GM10266 (cell line): ENCODE measurements around the gene EFEMP1.

Experiments used
- DNase-seq: peaks from one replicate; pipeline ENCODE4 v3.0.0; 2012; ENCODE audit errors: extremely low spot score
- TF ChIP-seq, protein P1 (sequence below): IDR thresholded peaks from 2 replicates; pipeline ENCODE4 v1.5.1; 2012; ENCODE audit warnings: mild to moderate bottlenecking, low read depth; ENCODE audit not compliant: control insufficient read depth, insufficient read depth; ENCODE audit errors: missing control alignments

The EFEMP1 gene

DNA sequence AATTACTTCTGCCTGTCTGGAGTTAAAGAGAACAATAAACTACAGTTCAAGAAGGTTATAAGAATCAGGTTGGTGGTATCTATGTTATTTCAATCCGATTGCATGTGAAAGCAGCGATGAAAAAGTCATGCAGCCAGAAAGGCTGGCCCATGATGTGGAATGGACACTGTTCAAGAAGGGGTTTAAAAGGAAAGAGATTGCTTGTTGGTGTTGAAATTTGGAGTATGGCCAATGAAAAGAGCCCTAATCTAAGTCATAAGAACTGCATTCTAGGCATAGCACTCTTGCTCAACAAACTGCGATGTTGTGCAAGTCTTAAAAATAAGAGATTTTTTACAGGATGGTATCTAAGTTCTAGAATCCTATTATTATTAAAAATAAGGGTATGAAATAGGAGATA lies 61.3 kb downstream of the EFEMP1 start:
- no peak for DNase-seq
- TF ChIP-seq, protein P1, sequence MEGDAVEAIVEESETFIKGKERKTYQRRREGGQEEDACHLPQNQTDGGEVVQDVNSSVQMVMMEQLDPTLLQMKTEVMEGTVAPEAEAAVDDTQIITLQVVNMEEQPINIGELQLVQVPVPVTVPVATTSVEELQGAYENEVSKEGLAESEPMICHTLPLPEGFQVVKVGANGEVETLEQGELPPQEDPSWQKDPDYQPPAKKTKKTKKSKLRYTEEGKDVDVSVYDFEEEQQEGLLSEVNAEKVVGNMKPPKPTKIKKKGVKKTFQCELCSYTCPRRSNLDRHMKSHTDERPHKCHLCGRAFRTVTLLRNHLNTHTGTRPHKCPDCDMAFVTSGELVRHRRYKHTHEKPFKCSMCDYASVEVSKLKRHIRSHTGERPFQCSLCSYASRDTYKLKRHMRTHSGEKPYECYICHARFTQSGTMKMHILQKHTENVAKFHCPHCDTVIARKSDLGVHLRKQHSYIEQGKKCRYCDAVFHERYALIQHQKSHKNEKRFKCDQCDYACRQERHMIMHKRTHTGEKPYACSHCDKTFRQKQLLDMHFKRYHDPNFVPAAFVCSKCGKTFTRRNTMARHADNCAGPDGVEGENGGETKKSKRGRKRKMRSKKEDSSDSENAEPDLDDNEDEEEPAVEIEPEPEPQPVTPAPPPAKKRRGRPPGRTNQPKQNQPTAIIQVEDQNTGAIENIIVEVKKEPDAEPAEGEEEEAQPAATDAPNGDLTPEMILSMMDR = no peak

DNA sequence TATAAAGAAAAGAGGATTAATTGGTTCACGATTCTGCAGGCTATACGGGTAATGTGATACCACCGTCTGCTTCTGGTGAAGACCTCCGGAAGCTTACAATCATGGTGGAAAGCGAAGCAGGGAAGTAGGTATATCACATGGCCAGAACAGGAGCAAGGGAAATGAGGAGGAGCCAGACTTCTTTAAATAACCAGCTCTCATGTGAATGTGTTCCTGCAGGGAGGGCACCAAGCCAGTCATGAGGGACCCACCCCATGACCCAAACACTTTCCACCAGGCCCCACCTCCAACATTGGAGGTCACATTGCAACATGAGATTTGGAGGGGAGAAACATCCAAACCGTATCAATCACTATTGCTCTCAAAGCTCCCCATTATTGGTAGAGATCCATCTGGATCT lies 61.8 kb downstream of the EFEMP1 start:
- TF ChIP-seq, protein P1 = no peak

DNA sequence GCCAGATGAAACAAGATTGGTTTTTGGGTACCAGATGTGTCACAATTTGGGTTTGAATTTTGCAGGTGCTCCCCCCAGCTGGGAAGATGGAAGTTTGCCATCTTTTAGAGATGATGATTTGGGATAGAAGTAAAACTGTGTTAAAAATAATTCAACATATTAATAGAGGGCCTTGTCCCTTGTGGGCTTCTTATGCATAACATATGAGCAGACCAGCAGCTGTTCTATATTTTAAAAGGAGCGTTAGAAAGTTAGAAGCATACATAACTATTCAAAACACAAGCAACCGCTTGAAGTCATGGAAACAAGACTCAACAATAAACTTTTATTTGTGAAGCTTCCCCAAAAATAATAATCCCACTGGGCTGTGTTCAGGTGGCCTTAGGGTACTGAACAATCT lies 62.8 kb downstream of the EFEMP1 start:
- TF ChIP-seq, protein P1 = no peak
- DNase-seq = no peak

More for the DNA sequence above, 61.8 kb downstream of the EFEMP1 start:
- DNase-seq = no peak

DNA sequence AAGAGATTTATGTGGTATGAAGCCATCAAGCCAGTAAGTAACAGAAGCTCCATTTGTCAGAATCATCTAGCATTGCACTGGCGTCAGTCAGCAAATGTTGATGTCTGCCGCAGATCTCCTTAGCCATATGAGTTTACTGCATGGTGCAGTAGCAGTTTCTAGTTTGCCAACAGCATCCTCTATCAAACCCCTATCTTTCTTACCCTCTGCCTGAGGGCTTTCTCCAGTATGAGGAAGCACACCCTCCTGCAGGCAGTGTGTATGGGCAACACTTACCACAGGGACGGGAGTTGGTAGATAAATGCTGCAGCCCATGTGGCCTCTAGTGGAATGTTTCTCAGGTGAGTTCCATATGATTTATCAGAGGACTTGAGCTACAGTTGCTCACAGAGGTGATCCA lies 63.7 kb downstream of the EFEMP1 start:
- TF ChIP-seq, protein P1 = no peak
- no peak for DNase-seq

DNA sequence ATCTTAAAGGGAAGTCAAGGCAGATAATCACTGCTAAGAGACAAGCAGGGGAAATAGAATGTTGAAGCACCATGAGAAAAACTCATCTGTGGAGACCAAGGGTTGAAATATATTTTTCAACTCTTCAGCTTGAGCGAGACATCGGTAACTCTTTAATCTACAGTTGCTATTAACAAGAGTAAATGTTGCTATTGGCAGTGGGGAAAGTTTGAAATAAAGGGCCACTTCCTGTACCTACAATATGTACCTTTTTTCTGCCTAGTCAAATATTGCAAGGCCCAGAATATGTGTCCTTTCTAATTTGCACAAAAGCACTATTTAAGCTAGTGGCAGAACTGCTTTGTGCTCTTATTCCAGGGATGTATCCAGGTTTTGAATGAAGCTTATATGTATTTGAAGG lies 65.8 kb downstream of the EFEMP1 start:
- no peak for DNase-seq
- TF ChIP-seq, protein P1 = no peak

DNA sequence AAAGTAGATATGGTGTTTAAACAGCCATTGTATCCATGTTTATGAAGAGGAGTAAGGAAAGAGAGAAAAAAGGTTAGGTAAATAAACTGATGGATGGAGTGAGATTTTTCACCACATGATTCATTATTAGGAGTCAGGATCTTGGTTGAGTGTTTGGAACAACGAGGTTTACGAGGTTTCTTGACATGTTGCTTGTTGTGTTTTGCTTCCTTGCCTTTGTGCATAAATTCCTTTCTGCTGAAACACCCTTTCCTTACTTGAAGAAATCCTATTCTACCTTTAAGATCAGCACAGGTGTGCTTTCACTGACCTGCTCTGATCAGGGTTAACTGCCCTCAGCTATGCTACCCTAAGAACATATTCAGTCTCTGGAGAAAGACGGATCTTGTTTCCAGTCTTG lies 66.6 kb downstream of the EFEMP1 start:
- TF ChIP-seq, protein P1 = no peak
- no peak for DNase-seq

DNA sequence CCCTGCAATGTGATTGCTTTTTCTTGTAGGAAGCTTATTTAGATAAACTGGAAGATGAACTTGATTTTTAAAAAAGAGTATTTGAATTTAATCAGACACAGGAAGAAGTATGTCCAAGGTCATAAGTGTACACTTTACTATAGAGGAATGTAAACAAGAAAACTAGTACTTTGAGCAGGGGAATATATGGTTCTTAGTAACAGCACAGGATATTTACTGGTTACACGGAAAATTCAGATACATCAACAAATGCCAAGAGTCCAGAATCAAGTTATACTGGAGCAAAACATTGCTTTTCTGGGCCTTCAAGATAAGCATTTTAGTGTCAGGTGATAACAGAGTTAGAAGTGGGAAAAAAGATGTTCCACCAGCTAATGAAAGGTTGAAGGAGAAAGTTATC lies 75.5 kb downstream of the EFEMP1 start:
- TF ChIP-seq, protein P1 = no peak

More for the DNA sequence above, 75.5 kb downstream of the EFEMP1 start:
- no peak for DNase-seq
